HPDE6-E6E7 (cell line): ENCODE measurements around the gene ELF2.
"Not testable (repeated sequence)": the region's sequence is repeated elsewhere in the genome, so short reads cannot be mapped to it uniquely, and the experiment has no call there.

Source experiments
- DNase-seq: peaks from one replicate; pipeline ENCODE4 v3.0.0; 2011; ENCODE audit warnings: missing footprints; ENCODE audit errors: extremely low spot score

ELF2 gene

GRCh38 chr4:139078926-139079325, 98.1 kb downstream of the ELF2 start:
- no peak for DNase-seq

- DNase-seq: no peak
These were observed 99.3 kb downstream of the ELF2 start for GRCh38 chr4:139077567-139078355.

GRCh38 chr4:139076016-139076744, 100.8 kb downstream of the ELF2 start:
- DNase-seq: no peak

- no peak for DNase-seq
These were observed 116.4 kb downstream of the ELF2 start for GRCh38 chr4:139060591-139060990.

- DNase-seq: not testable (repeated sequence)
These were observed 118.0 kb downstream of the ELF2 start for GRCh38 chr4:139059026-139059425.

GRCh38 chr4:139054791-139055505, 122.1 kb downstream of the ELF2 start:
- DNase-seq: no peak

GRCh38 chr4:139053909-139054308, 123.1 kb downstream of the ELF2 start:
- DNase-seq: no peak

GRCh38 chr4:139050446-139050845, 126.6 kb downstream of the ELF2 start:
- DNase-seq: no peak

- DNase-seq: no peak
These were observed 129.0 kb downstream of the ELF2 start for GRCh38 chr4:139048026-139048425.

- DNase-seq: no peak
These were observed 132.7 kb downstream of the ELF2 start for GRCh38 chr4:139044291-139044690.

- DNase-seq: no peak
These were observed 134.0 kb downstream of the ELF2 start for GRCh38 chr4:139042981-139043460.

GRCh38 chr4:139038874-139039443, 138.1 kb downstream of the ELF2 start:
- DNase-seq: no peak

- no peak for DNase-seq
These were observed 140.1 kb downstream of the ELF2 start for GRCh38 chr4:139036885-139037284.

- no peak for DNase-seq
These were observed 141.4 kb downstream of the ELF2 start for GRCh38 chr4:139035650-139036049.

GRCh38 chr4:139030614-139031235, 146.3 kb downstream of the ELF2 start:
- peak; percentile 41 for DNase-seq

GRCh38 chr4:139029866-139030363, 147.1 kb downstream of the ELF2 start:
- DNase-seq: not testable (repeated sequence)

GRCh38 chr4:139028191-139028661, 148.8 kb downstream of the ELF2 start:
- DNase-seq: no peak

- no peak for DNase-seq
These were observed 149.2 kb downstream of the ELF2 start for GRCh38 chr4:139027776-139028175.

GRCh38 chr4:139025841-139026240, 151.2 kb downstream of the ELF2 start:
- no peak for DNase-seq

GRCh38 chr4:139024686-139025085, 152.3 kb downstream of the ELF2 start:
- no peak for DNase-seq

- DNase-seq: no peak
These were observed 154.2 kb downstream of the ELF2 start for GRCh38 chr4:139022835-139023234.
